Activated T-cell treated with anti-CD3 and anti-CD28 coated beads for 1 hour (primary cell): Measurements from ENCODE around the gene RPUSD1.
"Not testable (repeated sequence)": the region's sequence is repeated elsewhere in the genome, so short reads cannot be mapped to it uniquely, and the experiment has no call there.

ENCODE experiments used
- DNase-seq: peaks from one replicate; pipeline ENCODE4 v3.0.0-alpha.2; 2020; ENCODE audit warnings: low read depth

RPUSD1 gene

GRCh38 chr16:747978-748746, 40.0 kb downstream of the RPUSD1 start:
- DNase-seq: no peak

- no peak for DNase-seq
Measured at GRCh38 chr16:746637-747036, 41.5 kb downstream of the RPUSD1 start.

DNA sequence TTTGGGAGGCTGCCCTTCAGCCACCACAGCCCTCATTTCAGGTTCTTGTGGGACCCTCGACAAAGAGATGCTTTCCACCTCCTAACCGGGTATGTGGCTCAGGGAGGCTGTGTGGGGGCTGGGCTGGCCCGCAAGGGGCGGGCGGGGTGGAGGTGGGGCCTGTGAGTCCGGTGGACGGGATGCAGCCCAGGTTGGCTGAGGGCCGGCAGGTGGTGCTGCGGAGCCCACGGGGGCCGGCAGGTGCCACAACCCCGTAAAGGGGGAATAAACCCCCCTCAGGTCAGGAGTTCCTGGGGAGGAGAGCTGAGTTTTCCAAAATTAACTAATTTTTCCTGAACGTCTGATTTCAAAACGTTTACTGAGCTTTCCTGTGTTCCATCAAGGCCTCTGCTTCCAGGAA, 42.4 kb downstream of the RPUSD1 start:
- no peak for DNase-seq

GRCh38 chr16:743794-744500, 44.2 kb downstream of the RPUSD1 start:
- no peak for DNase-seq

DNA sequence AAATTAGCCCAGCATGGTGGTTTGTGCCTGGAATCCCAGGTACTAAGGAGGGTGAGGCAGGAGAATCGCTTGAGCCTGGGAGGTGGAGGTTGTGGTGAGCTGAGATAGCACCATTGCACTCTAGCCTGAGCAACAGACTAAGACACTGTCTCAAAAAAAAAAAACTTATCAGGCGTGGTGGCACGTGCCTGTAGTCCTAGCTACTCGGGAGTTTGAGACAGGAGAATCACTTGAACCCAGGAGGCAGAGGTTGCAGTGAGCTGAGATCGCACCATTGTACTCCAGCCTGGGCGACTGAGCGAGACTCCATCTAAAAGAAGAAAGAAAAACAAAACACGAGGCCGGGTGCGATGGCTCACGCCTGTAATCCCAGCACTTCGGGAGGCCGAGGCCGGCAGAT, 45.3 kb downstream of the RPUSD1 start:
- DNase-seq: not testable (repeated sequence)

DNA sequence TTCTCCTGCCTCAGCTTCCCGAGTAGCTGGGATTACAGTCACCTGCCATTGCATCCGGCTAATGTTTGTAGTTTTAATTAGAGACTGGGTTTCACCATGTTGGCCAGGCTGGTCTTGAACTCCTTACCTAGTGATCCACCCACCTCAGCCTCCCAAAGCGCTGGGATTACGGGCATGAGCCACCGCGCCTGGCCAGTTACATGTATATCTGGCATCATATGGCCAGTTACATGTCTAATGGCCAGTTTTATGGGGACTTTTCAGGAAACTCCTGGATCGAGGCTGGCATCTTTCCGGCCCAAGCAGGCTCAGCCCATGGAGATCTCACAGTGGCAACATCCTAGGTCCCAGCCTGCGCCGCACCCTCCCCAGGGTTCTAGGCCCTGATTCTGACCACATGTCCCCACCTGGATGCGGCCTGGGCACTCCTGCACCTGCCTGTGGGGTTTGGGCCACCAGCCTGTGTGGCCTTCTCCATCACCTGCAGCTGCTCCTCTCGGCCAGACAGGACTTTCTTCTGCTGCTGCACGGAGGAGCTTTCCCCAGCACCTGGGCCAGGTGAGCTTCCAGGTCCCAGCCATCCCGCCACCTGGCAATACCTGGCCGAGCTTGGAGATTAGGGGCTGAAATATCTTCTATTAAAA, 46.1 kb downstream of the RPUSD1 start:
- no peak for DNase-seq

GRCh38 chr16:740764-741505, 47.2 kb downstream of the RPUSD1 start, which contains the start of gene CIAO3:
Gene CIAO3, minus strand, starts transcription at chr16:740997. Its CDS starts 12 bp downstream, at chr16:740985.
- DNase-seq: peak; percentile 92

DNA sequence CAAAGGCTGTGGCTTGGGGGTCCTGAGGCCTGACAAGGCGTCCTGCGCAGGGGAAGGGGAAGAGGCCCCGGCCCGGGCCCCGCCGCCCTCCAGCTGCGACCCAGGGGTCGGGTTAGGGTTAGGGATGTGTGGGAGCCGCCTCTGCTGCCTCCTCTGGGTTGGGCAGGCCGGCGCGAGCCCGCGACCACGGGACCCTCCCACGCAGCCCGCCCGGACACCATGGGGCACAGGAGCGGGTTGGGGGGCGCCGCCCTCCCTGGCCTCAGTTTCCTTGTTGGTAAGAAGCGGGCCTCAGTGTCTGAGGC, 47.8 kb downstream of the RPUSD1 start:
- DNase-seq: no peak

GRCh38 chr16:739560-740458, 48.4 kb downstream of the RPUSD1 start:
- no peak for DNase-seq

GRCh38 chr16:736936-737481, 51.2 kb downstream of the RPUSD1 start:
- DNase-seq: no peak

GRCh38 chr16:735982-736453, 52.2 kb downstream of the RPUSD1 start:
- no peak for DNase-seq

- DNase-seq: no peak
Measured at GRCh38 chr16:734981-735881, 53.0 kb downstream of the RPUSD1 start.
